ENCODE data around the gene PIEZO1. TPM values are rescaled to one million over a fixed set of nuclear protein-coding genes. Genes with fewer than 3 reads are reported as not detected.

Gene PIEZO1
- total RNA-seq, 1 donor from 2014 or later, result 164 TPM

GRCh38 chr16:88799569-88800276 lies 14.7 kb upstream of the PIEZO1 start:
- intact Hi-C loops (cut with DNase I), result no loop called here
- no peak overlapping the region for H3K4me3 ChIP-seq
- DNase-seq (no peak), ATAC-seq (no peak)
- no peaks in the 10 kb centered on the region for H3K36me3 ChIP-seq
- no peak overlapping the region for H3K27ac ChIP-seq
- no peak for TF ChIP-seq CTCF (IDR thresholded peaks at IDR 0.05)
- peaks cover 28% of the 10 kb centered on the region for H3K4me1 ChIP-seq
- H3K9me3 ChIP-seq, result no peaks in the 10 kb centered on the region
- no peaks in the 10 kb centered on the region for H3K27me3 ChIP-seq (ENCODE audit: low read depth)

GRCh38 chr16:88798772-88799455 lies 13.9 kb upstream of the PIEZO1 start:
- Histone ChIP-seq H3K9me3 (no peaks in the 10 kb centered on the region), H3K4me3 (no peak overlapping the region), H3K27me3 (ENCODE audit: low read depth) (no peaks in the 10 kb centered on the region), H3K27ac (no peak overlapping the region), H3K4me1 (peaks cover 28% of the 10 kb centered on the region), H3K36me3 (no peaks in the 10 kb centered on the region)
- DNase-seq, result no peak
- no peak for TF ChIP-seq CTCF (IDR thresholded peaks at IDR 0.05)
- ATAC-seq, result no peak
- intact Hi-C loops (cut with DNase I), result no loop called here

GRCh38 chr16:88798073-88798472 lies 13.1 kb upstream of the PIEZO1 start:
- Histone ChIP-seq H3K36me3 (no peaks in the 10 kb centered on the region), H3K27me3 (ENCODE audit: low read depth) (no peaks in the 10 kb centered on the region), H3K9me3 (no peaks in the 10 kb centered on the region), H3K4me3 (no peak overlapping the region), H3K4me1 (peaks cover 36% of the 10 kb centered on the region), H3K27ac (no peak overlapping the region)
- DNase-seq (no peak), ATAC-seq (no peak)
- intact Hi-C loops (cut with DNase I), result no loop called here
- TF ChIP-seq CTCF (IDR thresholded peaks at IDR 0.05), result no peak

- no peak overlapping the region for H3K27ac ChIP-seq
- H3K4me3 ChIP-seq, result no peak overlapping the region
- no peaks in the 10 kb centered on the region for H3K9me3 ChIP-seq
- TF ChIP-seq CTCF (IDR thresholded peaks at IDR 0.05), result no peak
- intact Hi-C loops (cut with DNase I), result no loop called here
- no peak for ATAC-seq
- peaks cover 26% of the 10 kb centered on the region for H3K4me1 ChIP-seq
- H3K27me3 ChIP-seq (ENCODE audit: low read depth), result no peaks in the 10 kb centered on the region
- DNase-seq, result no peak
- H3K36me3 ChIP-seq, result no peaks in the 10 kb centered on the region
These were observed 11.3 kb upstream of the PIEZO1 start for GRCh38 chr16:88796278-88796677.

- Histone ChIP-seq H3K4me1 (peaks cover 40% of the 10 kb centered on the region), H3K27ac (no peak overlapping the region), H3K9me3 (no peaks in the 10 kb centered on the region), H3K36me3 (no peaks in the 10 kb centered on the region), H3K27me3 (ENCODE audit: low read depth) (no peaks in the 10 kb centered on the region), H3K4me3 (no peak overlapping the region)
- ATAC-seq (no peak), DNase-seq (no peak)
- intact Hi-C loops (cut with DNase I), result no loop called here
- TF ChIP-seq CTCF (IDR thresholded peaks at IDR 0.05), result no peak
These were observed 8.4 kb upstream of the PIEZO1 start for GRCh38 chr16:88793251-88793954.

Measured in lower lobe of right lung (tissue), 2 donors.